Measurements from ENCODE around the gene SERPINE1.

Gene SERPINE1

DNA sequence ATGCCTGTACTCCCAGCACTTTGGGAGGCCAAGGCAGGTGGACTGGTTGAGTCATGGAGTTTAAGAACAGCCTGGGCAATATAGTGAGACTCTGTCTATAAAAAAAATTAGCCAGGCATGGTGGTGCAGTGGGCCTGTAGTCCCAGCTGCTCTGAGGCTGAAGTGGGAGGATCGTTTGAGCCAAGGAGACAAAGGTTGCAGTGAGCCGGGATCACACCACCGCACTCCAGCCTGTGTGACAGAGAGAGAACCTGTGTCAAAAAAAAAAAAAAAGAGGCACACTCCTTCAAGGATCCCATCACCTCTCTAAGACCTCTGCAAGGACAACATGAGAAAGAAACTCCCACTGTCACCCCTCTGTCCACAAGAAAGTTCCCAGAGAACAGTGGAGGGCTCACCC is 48.8 kb downstream of the SERPINE1 start:
- no peaks in the 10 kb centered on the region for H3K9me3 ChIP-seq (ENCODE audit: control insufficient read depth, insufficient read depth, low read depth, low read length)
- no peaks in the 10 kb centered on the region for H3K36me3 ChIP-seq (ENCODE audit: control insufficient read depth in 2 of 2, insufficient read depth in 1 of 2, low read length in 2 of 2)
- TF ChIP-seq ZNF133 (tag by site-specific recombination; IDR thresholded peaks at IDR 0.05) = no peak
- TF ChIP-seq, protein P1, sequence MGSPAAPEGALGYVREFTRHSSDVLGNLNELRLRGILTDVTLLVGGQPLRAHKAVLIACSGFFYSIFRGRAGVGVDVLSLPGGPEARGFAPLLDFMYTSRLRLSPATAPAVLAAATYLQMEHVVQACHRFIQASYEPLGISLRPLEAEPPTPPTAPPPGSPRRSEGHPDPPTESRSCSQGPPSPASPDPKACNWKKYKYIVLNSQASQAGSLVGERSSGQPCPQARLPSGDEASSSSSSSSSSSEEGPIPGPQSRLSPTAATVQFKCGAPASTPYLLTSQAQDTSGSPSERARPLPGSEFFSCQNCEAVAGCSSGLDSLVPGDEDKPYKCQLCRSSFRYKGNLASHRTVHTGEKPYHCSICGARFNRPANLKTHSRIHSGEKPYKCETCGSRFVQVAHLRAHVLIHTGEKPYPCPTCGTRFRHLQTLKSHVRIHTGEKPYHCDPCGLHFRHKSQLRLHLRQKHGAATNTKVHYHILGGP (tag by site-specific recombination; IDR thresholded peaks at IDR 0.05) = no peak
- H3K27ac ChIP-seq (ENCODE audit: extremely low read depth, low read depth, low read length) = no peak overlapping the region
- H3K4me1 ChIP-seq (ENCODE audit: control insufficient read depth, insufficient read depth, low read length) = peaks cover 7% of the 10 kb centered on the region; the same call in 1 of the 2 replicates
- H3K4me3 ChIP-seq (ENCODE audit: low read depth, low read length) = no peak overlapping the region
- CTCF ChIA-PET = interaction anchor here (0.7 to 1.1 kb wide), 3 partner anchors 17 to 32 kb away, joined by 3 to 5 read pairs (median 5); no protein-coding TSS in a partner anchor
- POLR2A ChIA-PET = no interaction called here

GRCh38 chr7:101177644-101178043 is 50.7 kb downstream of the SERPINE1 start:
- no peak for TF ChIP-seq ZNF132 (tag by site-specific recombination; IDR thresholded peaks at IDR 0.05; ENCODE audit: borderline replicate concordance)
- TF ChIP-seq ZNF37A (tag by site-specific recombination; IDR thresholded peaks at IDR 0.05) = no peak
- TF ChIP-seq, protein P2, sequence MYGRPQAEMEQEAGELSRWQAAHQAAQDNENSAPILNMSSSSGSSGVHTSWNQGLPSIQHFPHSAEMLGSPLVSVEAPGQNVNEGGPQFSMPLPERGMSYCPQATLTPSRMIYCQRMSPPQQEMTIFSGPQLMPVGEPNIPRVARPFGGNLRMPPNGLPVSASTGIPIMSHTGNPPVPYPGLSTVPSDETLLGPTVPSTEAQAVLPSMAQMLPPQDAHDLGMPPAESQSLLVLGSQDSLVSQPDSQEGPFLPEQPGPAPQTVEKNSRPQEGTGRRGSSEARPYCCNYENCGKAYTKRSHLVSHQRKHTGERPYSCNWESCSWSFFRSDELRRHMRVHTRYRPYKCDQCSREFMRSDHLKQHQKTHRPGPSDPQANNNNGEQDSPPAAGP (tag by site-specific recombination; IDR thresholded peaks at IDR 0.05) = no peak
- no peak for TF ChIP-seq ZNF510 (tag by site-specific recombination; IDR thresholded peaks at IDR 0.05; ENCODE audit: insufficient replicate concordance)
- no peak for TF ChIP-seq ZNF266 (tag by site-specific recombination; IDR thresholded peaks at IDR 0.05; ENCODE audit: low read depth)
- TF ChIP-seq TRIM28 (IDR thresholded peaks at IDR 0.05; ENCODE audit: borderline replicate concordance, low read length) = no peak
- TF ChIP-seq ZNF558 (tag by site-specific recombination; IDR thresholded peaks at IDR 0.05) = no peak
- no peak for TF ChIP-seq MZF1 (tag by site-specific recombination; IDR thresholded peaks at IDR 0.05; ENCODE audit: borderline replicate concordance)
- TF ChIP-seq ZNF555 (tag by site-specific recombination; conservative IDR thresholded peaks at IDR 0.05) = no peak
- TF ChIP-seq ZNF791 (tag by site-specific recombination; IDR thresholded peaks at IDR 0.05) = no peak
- TF ChIP-seq SP7 (tag by site-specific recombination; IDR thresholded peaks at IDR 0.05) = no peak
- TF ChIP-seq, protein P3, sequence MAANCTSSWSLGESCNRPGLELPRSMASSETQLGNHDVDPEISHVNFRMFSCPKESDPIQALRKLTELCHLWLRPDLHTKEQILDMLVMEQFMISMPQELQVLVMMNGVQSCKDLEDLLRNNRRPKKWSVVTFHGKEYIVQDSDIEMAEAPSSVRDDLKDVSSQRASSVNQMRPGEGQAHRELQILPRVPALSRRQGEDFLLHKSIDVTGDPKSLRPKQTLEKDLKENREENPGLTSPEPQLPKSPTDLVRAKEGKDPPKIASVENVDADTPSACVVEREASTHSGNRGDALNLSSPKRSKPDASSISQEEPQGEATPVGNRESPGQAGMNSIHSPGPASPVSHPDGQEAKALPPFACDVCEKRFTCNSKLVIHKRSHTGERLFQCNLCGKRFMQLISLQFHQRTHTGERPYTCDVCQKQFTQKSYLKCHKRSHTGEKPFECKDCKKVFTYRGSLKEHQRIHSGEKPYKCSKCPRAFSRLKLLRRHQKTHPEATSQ (tag by site-specific recombination; IDR thresholded peaks at IDR 0.05) = no peak
- no peak for TF ChIP-seq ZNF394 (tag by site-specific recombination; IDR thresholded peaks at IDR 0.05; ENCODE audit: borderline replicate concordance)
- TF ChIP-seq YY2 (tag by site-specific recombination; IDR thresholded peaks at IDR 0.05) = no peak
- TF ChIP-seq, protein P4, sequence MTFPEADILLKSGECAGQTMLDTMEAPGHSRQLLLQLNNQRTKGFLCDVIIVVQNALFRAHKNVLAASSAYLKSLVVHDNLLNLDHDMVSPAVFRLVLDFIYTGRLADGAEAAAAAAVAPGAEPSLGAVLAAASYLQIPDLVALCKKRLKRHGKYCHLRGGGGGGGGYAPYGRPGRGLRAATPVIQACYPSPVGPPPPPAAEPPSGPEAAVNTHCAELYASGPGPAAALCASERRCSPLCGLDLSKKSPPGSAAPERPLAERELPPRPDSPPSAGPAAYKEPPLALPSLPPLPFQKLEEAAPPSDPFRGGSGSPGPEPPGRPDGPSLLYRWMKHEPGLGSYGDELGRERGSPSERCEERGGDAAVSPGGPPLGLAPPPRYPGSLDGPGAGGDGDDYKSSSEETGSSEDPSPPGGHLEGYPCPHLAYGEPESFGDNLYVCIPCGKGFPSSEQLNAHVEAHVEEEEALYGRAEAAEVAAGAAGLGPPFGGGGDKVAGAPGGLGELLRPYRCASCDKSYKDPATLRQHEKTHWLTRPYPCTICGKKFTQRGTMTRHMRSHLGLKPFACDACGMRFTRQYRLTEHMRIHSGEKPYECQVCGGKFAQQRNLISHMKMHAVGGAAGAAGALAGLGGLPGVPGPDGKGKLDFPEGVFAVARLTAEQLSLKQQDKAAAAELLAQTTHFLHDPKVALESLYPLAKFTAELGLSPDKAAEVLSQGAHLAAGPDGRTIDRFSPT (tag by site-specific recombination; IDR thresholded peaks at IDR 0.05) = no peak
- TF ChIP-seq ZNF670 (tag by site-specific recombination; IDR thresholded peaks at IDR 0.05; ENCODE audit: low read depth) = no peak
- Histone ChIP-seq H3K4me3 (ENCODE audit: low read depth, low read length) (no peak overlapping the region), H3K27ac (ENCODE audit: extremely low read depth, low read depth, low read length) (no peak overlapping the region), H3K4me1 (ENCODE audit: control insufficient read depth, insufficient read depth, low read length) (peaks cover 5% of the 10 kb centered on the region; the same call in 1 of the 2 replicates), H3K9me3 (ENCODE audit: control insufficient read depth, insufficient read depth, low read depth, low read length) (no peaks in the 10 kb centered on the region), H3K36me3 (ENCODE audit: control insufficient read depth in 2 of 2, insufficient read depth in 1 of 2, low read length in 2 of 2) (no peaks in the 10 kb centered on the region)
- ChIA-PET POLR2A (no interaction called here), CTCF (interaction anchor here (0.9 kb wide), 1 partner anchor 83 kb away, joined by 4 read pairs; no protein-coding TSS in a partner anchor)

Measured in HEK293 (cell line).